ENCODE data around the gene SHISAL1.

SHISAL1 gene

GRCh38 chr22:44338906-44339305 is 26.2 kb upstream of the SHISAL1 start:
- DNase-seq = no peak
- no peaks in the 10 kb centered on the region for H3K79me1 ChIP-seq (replicated peaks; ENCODE audit: low read length, poor library complexity, severe bottlenecking)

GRCh38 chr22:44338177-44338810 is 25.5 kb upstream of the SHISAL1 start:
- Histone ChIP-seq H4K8ac (ENCODE audit: low read length) (no peak overlapping the region), H3K4me1 (ENCODE audit: control insufficient read depth, insufficient read depth, low read depth, low read length) (peaks cover 9% of the 10 kb centered on the region), H3K14ac (ENCODE audit: low read length in 2 of 2) (no peak overlapping the region), H3K4ac (ENCODE audit: low read depth in 1 of 2, low read length in 2 of 2) (no peak overlapping the region), H3K9me3 (ENCODE audit: control insufficient read depth, low read length) (no peaks in the 10 kb centered on the region), H2BK12ac (ENCODE audit: low read length in 2 of 2) (no peak overlapping the region), H3K18ac (ENCODE audit: low read depth in 1 of 2, low read length in 2 of 2) (no peak overlapping the region), H2AFZ (ENCODE audit: low read depth, low read length) (no peak overlapping the region), H3K4me3 (ENCODE audit: insufficient read depth in 1 of 2, low read depth in 1 of 2, low read length in 2 of 2) (no peak overlapping the region), H3K79me1 (replicated peaks; ENCODE audit: low read length, poor library complexity, severe bottlenecking) (no peaks in the 10 kb centered on the region), H3K27ac (ENCODE audit: low read length, poor library complexity, severe bottlenecking) (no peak overlapping the region), H2BK15ac (ENCODE audit: low read depth, poor library complexity, severe bottlenecking) (no peak overlapping the region), H3K4me2 (ENCODE audit: low read length, poor library complexity, severe bottlenecking) (no peak overlapping the region), H3K9ac (ENCODE audit: low read length) (no peak overlapping the region), H2BK5ac (ENCODE audit: low read depth, low read length, poor library complexity, severe bottlenecking) (no peak overlapping the region), H3K36me3 (ENCODE audit: control insufficient read depth in 1 of 2, insufficient read depth in 2 of 2, low read depth in 1 of 2, low read length in 2 of 2) (no peaks in the 10 kb centered on the region), H2BK120ac (ENCODE audit: low read depth, low read length) (no peak overlapping the region), H4K91ac (ENCODE audit: low read length) (peak overlapping the region; percentile 57), H2AK5ac (ENCODE audit: low read length, severe bottlenecking) (no peak overlapping the region), H3K27me3 (ENCODE audit: control insufficient read depth in 1 of 2, insufficient read depth in 1 of 2, low read length in 2 of 2) (peaks cover 45 to 82% of the 10 kb centered on the region in 2 experiments), H3K23ac (ENCODE audit: low read length in 2 of 2) (no peak overlapping the region)
- 62% methylated on average over 8 of the region's 8 CpGs for WGBS
- DNase-seq = no peak

More at GRCh38 chr22:44338906-44339305, 26.2 kb upstream of the SHISAL1 start:
- peaks cover 9% of the 10 kb centered on the region for H3K4me1 ChIP-seq (ENCODE audit: control insufficient read depth, insufficient read depth, low read depth, low read length)
- H3K27me3 ChIP-seq (ENCODE audit: control insufficient read depth in 1 of 2, insufficient read depth in 1 of 2, low read length in 2 of 2) = peaks cover 44 to 82% of the 10 kb centered on the region in 2 experiments
- H4K91ac ChIP-seq (ENCODE audit: low read length) = no peak overlapping the region
- no peak overlapping the region for H3K27ac ChIP-seq (ENCODE audit: low read length, poor library complexity, severe bottlenecking)
- H3K36me3 ChIP-seq (ENCODE audit: control insufficient read depth in 1 of 2, insufficient read depth in 2 of 2, low read depth in 1 of 2, low read length in 2 of 2) = no peaks in the 10 kb centered on the region
- H2AFZ ChIP-seq (ENCODE audit: low read depth, low read length) = no peak overlapping the region
- H4K8ac ChIP-seq (ENCODE audit: low read length) = no peak overlapping the region
- 79% methylated on average over 2 of the region's 2 CpGs for WGBS
- no peak overlapping the region for H3K23ac ChIP-seq (ENCODE audit: low read length in 2 of 2)
- no peak overlapping the region for H3K9ac ChIP-seq (ENCODE audit: low read length)
- no peaks in the 10 kb centered on the region for H3K9me3 ChIP-seq (ENCODE audit: control insufficient read depth, low read length)
- H3K4ac ChIP-seq (ENCODE audit: low read depth in 1 of 2, low read length in 2 of 2) = no peak overlapping the region
- no peak overlapping the region for H3K14ac ChIP-seq (ENCODE audit: low read length in 2 of 2)
- no peak overlapping the region for H2BK12ac ChIP-seq (ENCODE audit: low read length in 2 of 2)
- H2AK5ac ChIP-seq (ENCODE audit: low read length, severe bottlenecking) = no peak overlapping the region
- H3K18ac ChIP-seq (ENCODE audit: low read depth in 1 of 2, low read length in 2 of 2) = no peak overlapping the region
- H2BK120ac ChIP-seq (ENCODE audit: low read depth, low read length) = no peak overlapping the region
- H3K4me2 ChIP-seq (ENCODE audit: low read length, poor library complexity, severe bottlenecking) = no peak overlapping the region
- H2BK15ac ChIP-seq (ENCODE audit: low read depth, poor library complexity, severe bottlenecking) = no peak overlapping the region
- no peak overlapping the region for H3K4me3 ChIP-seq (ENCODE audit: insufficient read depth in 1 of 2, low read depth in 1 of 2, low read length in 2 of 2)
- H2BK5ac ChIP-seq (ENCODE audit: low read depth, low read length, poor library complexity, severe bottlenecking) = no peak overlapping the region

- 17% methylated on average over 12 of the region's 13 CpGs for WGBS
- Histone ChIP-seq H3K4ac (ENCODE audit: low read depth in 1 of 2, low read length in 2 of 2) (no peak overlapping the region), H3K18ac (ENCODE audit: low read depth in 1 of 2, low read length in 2 of 2) (no peak overlapping the region), H4K91ac (ENCODE audit: low read length) (no peak overlapping the region), H3K4me3 (ENCODE audit: insufficient read depth in 1 of 2, low read depth in 1 of 2, low read length in 2 of 2) (no peak overlapping the region), H2BK15ac (ENCODE audit: low read depth, poor library complexity, severe bottlenecking) (no peak overlapping the region), H2BK5ac (ENCODE audit: low read depth, low read length, poor library complexity, severe bottlenecking) (no peak overlapping the region), H2AK5ac (ENCODE audit: low read length, severe bottlenecking) (no peak overlapping the region), H2AFZ (ENCODE audit: low read depth, low read length) (no peak overlapping the region), H3K23ac (ENCODE audit: low read length in 2 of 2) (no peak overlapping the region), H3K4me2 (ENCODE audit: low read length, poor library complexity, severe bottlenecking) (no peak overlapping the region), H2BK120ac (ENCODE audit: low read depth, low read length) (no peak overlapping the region), H3K9ac (ENCODE audit: low read length) (no peak overlapping the region), H3K14ac (ENCODE audit: low read length in 2 of 2) (no peak overlapping the region), H4K8ac (ENCODE audit: low read length) (no peak overlapping the region), H3K27ac (ENCODE audit: low read length, poor library complexity, severe bottlenecking) (no peak overlapping the region), H3K4me1 (ENCODE audit: control insufficient read depth, insufficient read depth, low read depth, low read length) (peaks cover 9% of the 10 kb centered on the region), H3K27me3 (ENCODE audit: control insufficient read depth in 1 of 2, insufficient read depth in 1 of 2, low read length in 2 of 2) (peaks cover 51 to 82% of the 10 kb centered on the region in 2 experiments), H3K9me3 (ENCODE audit: control insufficient read depth, low read length) (no peaks in the 10 kb centered on the region), H2BK12ac (ENCODE audit: low read length in 2 of 2) (no peak overlapping the region), H3K79me1 (replicated peaks; ENCODE audit: low read length, poor library complexity, severe bottlenecking) (no peaks in the 10 kb centered on the region), H3K36me3 (ENCODE audit: control insufficient read depth in 1 of 2, insufficient read depth in 2 of 2, low read depth in 1 of 2, low read length in 2 of 2) (no peaks in the 10 kb centered on the region)
- peak; percentile 60 for DNase-seq
Observed at GRCh38 chr22:44337678-44338004, 24.9 kb upstream of the SHISAL1 start.

- Histone ChIP-seq H2BK120ac (ENCODE audit: low read depth, low read length) (no peak overlapping the region), H2AFZ (ENCODE audit: low read depth, low read length) (no peak overlapping the region), H3K18ac (ENCODE audit: low read depth in 1 of 2, low read length in 2 of 2) (no peak overlapping the region), H2BK5ac (ENCODE audit: low read depth, low read length, poor library complexity, severe bottlenecking) (no peak overlapping the region), H3K9ac (ENCODE audit: low read length) (no peak overlapping the region), H3K4me1 (ENCODE audit: control insufficient read depth, insufficient read depth, low read depth, low read length) (peaks cover 9% of the 10 kb centered on the region), H3K79me1 (replicated peaks; ENCODE audit: low read length, poor library complexity, severe bottlenecking) (no peaks in the 10 kb centered on the region), H2BK12ac (ENCODE audit: low read length in 2 of 2) (peak overlapping the region in 1 of 2 experiments; percentile 35), H2BK15ac (ENCODE audit: low read depth, poor library complexity, severe bottlenecking) (no peak overlapping the region), H3K4ac (ENCODE audit: low read depth in 1 of 2, low read length in 2 of 2) (no peak overlapping the region), H4K91ac (ENCODE audit: low read length) (no peak overlapping the region), H4K8ac (ENCODE audit: low read length) (no peak overlapping the region), H3K27me3 (ENCODE audit: control insufficient read depth in 1 of 2, insufficient read depth in 1 of 2, low read length in 2 of 2) (peaks cover 56 to 82% of the 10 kb centered on the region in 2 experiments), H3K36me3 (ENCODE audit: control insufficient read depth in 1 of 2, insufficient read depth in 2 of 2, low read depth in 1 of 2, low read length in 2 of 2) (no peaks in the 10 kb centered on the region), H3K27ac (ENCODE audit: low read length, poor library complexity, severe bottlenecking) (no peak overlapping the region), H3K14ac (ENCODE audit: low read length in 2 of 2) (no peak overlapping the region), H3K4me2 (ENCODE audit: low read length, poor library complexity, severe bottlenecking) (no peak overlapping the region), H3K23ac (ENCODE audit: low read length in 2 of 2) (no peak overlapping the region), H3K9me3 (ENCODE audit: control insufficient read depth, low read length) (no peaks in the 10 kb centered on the region), H3K4me3 (ENCODE audit: insufficient read depth in 1 of 2, low read depth in 1 of 2, low read length in 2 of 2) (no peak overlapping the region), H2AK5ac (ENCODE audit: low read length, severe bottlenecking) (no peak overlapping the region)
- DNase-seq = no peak
- WGBS = 63% methylated on average over 21 of the region's 21 CpGs
Observed at GRCh38 chr22:44336962-44337677, 24.4 kb upstream of the SHISAL1 start.
